Spleen (tissue), 11 donors: ENCODE results near the gene NTN1. TPM values are rescaled to one million over a fixed set of nuclear protein-coding genes. Genes with fewer than 3 reads are reported as not detected.
A peak's percentile ranks its signal among the peaks of the same experiment; 100 is the strongest.
"Not testable (repeated sequence)": the region's sequence is repeated elsewhere in the genome, so short reads cannot be mapped to it uniquely, and the experiment has no call there.

Experiments used
- DNase-seq: peaks from one replicate; pipeline ENCODE4 v3.0.0-alpha.2; 2020
- H3K27ac ChIP-seq, 8 donors: fragments of 200-600 bp; sonication (generic) in 7 of 8; 1 replicate in 4 of 8; 2 replicates in 4 of 8; pipeline versions ENCODE4 v1.5.0 to v1.8.0; 2016 to 2021; ENCODE audit warnings: inconsistent platforms in 4 of 8, mild to moderate bottlenecking in 4 of 8, moderate library complexity in 1 of 8
- H3K27me3 ChIP-seq, 7 donors: fragments of 200-600 bp; sonication (generic) in 6 of 7; replicated peaks in 1 of 7; 1 replicate in 4 of 7; 2 replicates in 3 of 7; pipeline versions ENCODE4 v1.5.0 to v1.8.0; 2016 to 2021; ENCODE audit warnings: inconsistent platforms in 3 of 7, mild to moderate bottlenecking in 1 of 7
- H3K36me3 ChIP-seq, 6 donors: fragments of 200-600 bp; sonication (generic) in 5 of 6; 1 replicate in 4 of 6; 2 replicates in 2 of 6; pipeline versions ENCODE4 v1.5.0 to v1.8.0; 2016 to 2021; ENCODE audit warnings: inconsistent platforms in 2 of 6
- H3K4me1 ChIP-seq, 6 donors: fragments of 200-600 bp; sonication (generic) in 5 of 6; 1 replicate in 3 of 6; 2 replicates in 3 of 6; pipeline versions ENCODE4 v1.5.0 to v1.8.0; 2016 to 2021; ENCODE audit warnings: inconsistent platforms in 3 of 6
- H3K4me3 ChIP-seq, 8 donors: fragments of 200-600 bp; sonication (generic) in 7 of 8; 1 replicate in 4 of 8; 2 replicates in 4 of 8; pipeline versions ENCODE4 v1.5.0 to v1.8.0; 2016 to 2021; ENCODE audit warnings: inconsistent platforms in 4 of 8, mild to moderate bottlenecking in 4 of 8, moderate library complexity in 2 of 8
- H3K9me3 ChIP-seq, 8 donors: fragments of 200-600 bp; sonication (generic) in 7 of 8; 1 replicate in 4 of 8; 2 replicates in 4 of 8; pipeline versions ENCODE4 v1.5.0 to v1.8.0; 2016 to 2021; ENCODE audit warnings: inconsistent platforms in 4 of 8
- POLR2A ChIP-seq, 3 donors: fragments of 450-650 bp; IDR thresholded peaks; one replicate each; pipeline ENCODE4 v1.5.1; 2017; ENCODE audit warnings: antibody characterized with exemption in 3 of 3, mild to moderate bottlenecking in 1 of 3
- POLR2AphosphoS5 ChIP-seq, 3 donors: sonication (generic); formaldehyde crosslinking; IDR thresholded peaks; one replicate each; pipeline ENCODE4 v1.5.1; 2017; ENCODE audit warnings: antibody characterized with exemption in 3 of 3
- WGBS, 5 donors: extraction: QIAGEN DNeasy Blood & Tissue Kit in 3 of 5; methylation state at CpG; one replicate each; pipeline versions ENCODE4 v1.1.5 to v1.1.7; 2013 to 2018; 5-methylcytosine and 5-hydroxymethylcytosine counted together
- intact Hi-C: fragments of 100-400 bp; cut with DNase I; formaldehyde crosslinking; loops from one replicate; pipeline ENCODE4 v1.15.0; 2023; ENCODE audit warnings: low total_unique reads
- polyA plus RNA-seq, 3 donors: library from polyadenylated mRNA; stranded (reverse); fragments of 200-250 nt; gene quantifications; one replicate each; pipeline ENCODE4 v1.2.1, GENCODE V29; 2013
- total RNA-seq, 7 donors: library from RNA; depleted of rRNA in 3 of 7; stranded (reverse); fragments of >200 nt in 3 of 7; fragmentation: NEBNext Ultra II Directional in 4 of 7; extraction: Animal tissue kit (Norgen Biotek cat#: 25700) in 4 of 7; gene quantifications; one replicate each; pipeline versions ENCODE4 v1.1.0 to v1.2.1, GENCODE V29; 2016 to 2021
- TF ChIP-seq, protein P1 (sequence below), 11 experiments: fragments of 200-600 bp in 7 of 11; fragments of 450-650 bp in 4 of 11; sonication (generic) in 4 of 11; IDR thresholded peaks in 8 of 11; conservative IDR thresholded peaks in 3 of 11; 1 replicate in 7 of 11; 2 replicates in 4 of 11; pipeline versions ENCODE4 v1.4.0 to v1.8.0; 2016 to 2021; ENCODE audit warnings: antibody characterized with exemption in 11 of 11, inconsistent platforms in 4 of 11, mild to moderate bottlenecking in 1 of 11
- donor health status: healthy with polysubstance abuse.
- donor health status: DM: no; HTN: no; CAD: no; lungs with moderate emphysema.
- donor health status: DM: no; HTN: no; CAD: no.
- donor health status: Bipolar disorder and iron deficiency.
- donor health status: healthy.
- donor health status: DM: no; HTN: no; CAD: no.
- donor health status: DM: yes; HTN: yes; CAD: no.

Gene NTN1
- total and polyA plus RNA-seq, 10 donors = 0.07 to 0.43 (median 0.23) TPM; not detected in 2

DNA sequence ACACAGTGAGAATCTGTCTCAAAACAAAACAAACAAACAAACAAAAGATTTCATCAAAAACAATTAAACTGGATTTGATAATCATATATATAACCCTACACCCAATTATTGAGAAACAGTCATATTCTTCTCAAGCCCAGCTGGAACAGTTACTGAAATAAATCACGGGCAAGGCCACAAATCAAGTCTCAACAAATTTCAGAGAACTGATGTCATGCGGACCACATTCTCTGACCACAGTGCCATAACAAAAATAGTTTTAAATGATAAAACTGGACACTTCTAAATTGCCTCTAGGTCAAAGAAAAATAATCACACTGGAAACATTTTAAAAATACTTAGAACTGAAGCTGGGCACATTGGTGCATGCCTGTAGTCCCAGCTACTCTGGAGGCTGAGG, 39.9 kb upstream of the NTN1 start:
- no peak for TF ChIP-seq POLR2A (IDR thresholded peaks at IDR 0.05)
- 88 to 91% (median 89%) methylated on average over 2 of the region's 2 CpGs for WGBS, 5 donors

DNA sequence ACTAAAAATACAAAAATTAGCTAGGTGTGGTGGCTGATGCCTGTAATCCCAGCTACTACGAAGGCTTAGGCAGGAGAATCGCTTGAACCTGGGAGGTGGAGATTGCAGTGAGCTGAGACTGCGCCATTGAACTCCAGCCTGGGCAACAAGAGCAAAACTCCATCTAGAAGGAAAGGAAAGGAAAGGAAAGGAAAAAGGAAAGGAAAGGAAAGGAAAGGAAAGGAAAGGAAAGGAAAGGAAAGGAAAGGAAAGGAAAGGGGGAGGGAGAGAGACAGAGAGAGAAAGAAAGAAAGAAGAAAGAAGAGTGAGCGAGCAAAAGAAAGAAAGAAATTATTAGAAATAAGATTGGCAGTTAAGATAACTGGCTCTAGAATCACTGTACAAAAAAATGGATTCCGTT, 37.1 kb upstream of the NTN1 start:
- DNase-seq, H3K4me3 ChIP-seq, H3K27ac ChIP-seq, intact Hi-C loops, H3K36me3 ChIP-seq, H3K27me3 ChIP-seq: not testable (repeated sequence)
- peaks cover 0 to 10% (median 4%) of the 10 kb centered on the region in 8 donors for H3K9me3 ChIP-seq
- WGBS, 5 donors = 93 to 95% (median 94%) methylated on average over 5 of the region's 5 CpGs
- peaks cover 0 to 20% (median 9%) of the 10 kb centered on the region in 6 donors for H3K4me1 ChIP-seq

More for the DNA sequence above, 39.9 kb upstream of the NTN1 start:
- Histone ChIP-seq H3K27me3 (no peaks in the 10 kb centered on the region), H3K4me3 (no peak overlapping the region), H3K4me1 (peaks cover 0 to 19% (median 9%) of the 10 kb centered on the region in 6 donors), H3K36me3 (no peaks in the 10 kb centered on the region), H3K27ac (no peak overlapping the region), H3K9me3 (peaks cover 0 to 8% (median 3%) of the 10 kb centered on the region in 8 donors)
- DNase-seq = no peak
- intact Hi-C loops = no loop called here

- H3K36me3 ChIP-seq = no peaks in the 10 kb centered on the region
- TF ChIP-seq POLR2A (IDR thresholded peaks at IDR 0.05) = no peak
- TF ChIP-seq, protein P1, sequence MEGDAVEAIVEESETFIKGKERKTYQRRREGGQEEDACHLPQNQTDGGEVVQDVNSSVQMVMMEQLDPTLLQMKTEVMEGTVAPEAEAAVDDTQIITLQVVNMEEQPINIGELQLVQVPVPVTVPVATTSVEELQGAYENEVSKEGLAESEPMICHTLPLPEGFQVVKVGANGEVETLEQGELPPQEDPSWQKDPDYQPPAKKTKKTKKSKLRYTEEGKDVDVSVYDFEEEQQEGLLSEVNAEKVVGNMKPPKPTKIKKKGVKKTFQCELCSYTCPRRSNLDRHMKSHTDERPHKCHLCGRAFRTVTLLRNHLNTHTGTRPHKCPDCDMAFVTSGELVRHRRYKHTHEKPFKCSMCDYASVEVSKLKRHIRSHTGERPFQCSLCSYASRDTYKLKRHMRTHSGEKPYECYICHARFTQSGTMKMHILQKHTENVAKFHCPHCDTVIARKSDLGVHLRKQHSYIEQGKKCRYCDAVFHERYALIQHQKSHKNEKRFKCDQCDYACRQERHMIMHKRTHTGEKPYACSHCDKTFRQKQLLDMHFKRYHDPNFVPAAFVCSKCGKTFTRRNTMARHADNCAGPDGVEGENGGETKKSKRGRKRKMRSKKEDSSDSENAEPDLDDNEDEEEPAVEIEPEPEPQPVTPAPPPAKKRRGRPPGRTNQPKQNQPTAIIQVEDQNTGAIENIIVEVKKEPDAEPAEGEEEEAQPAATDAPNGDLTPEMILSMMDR (IDR thresholded peaks at IDR 0.05 in 8 of 11, conservative IDR thresholded peaks at IDR 0.05 in 3 of 11) = no peak
- TF ChIP-seq POLR2AphosphoS5 (IDR thresholded peaks at IDR 0.05) = peak in 1 of 3 donors; percentile 53
- WGBS, 5 donors = 62 to 69% (median 64%) methylated on average over 4 of the region's 4 CpGs
- no peaks in the 10 kb centered on the region for H3K27me3 ChIP-seq
- H3K9me3 ChIP-seq = peaks cover 0 to 10% (median 4%) of the 10 kb centered on the region in 8 donors
- DNase-seq = no peak
- intact Hi-C loops = no loop called here
- no peak overlapping the region for H3K4me3 ChIP-seq
- peaks cover 0 to 20% (median 9%) of the 10 kb centered on the region in 6 donors for H3K4me1 ChIP-seq
- peak overlapping the region in 5 of 8 donors; percentile 15 to 58 (median 57) for H3K27ac ChIP-seq
Measured at GRCh38 chr17:8985054-8985701, 36.1 kb upstream of the NTN1 start.

- H3K9me3 ChIP-seq = peaks cover 0 to 10% (median 4%) of the 10 kb centered on the region in 8 donors
- no peak overlapping the region for H3K4me3 ChIP-seq
- no peak for DNase-seq
- 67 to 77% (median 76%) methylated on average over 2 of the region's 2 CpGs for WGBS, 5 donors
- H3K27me3 ChIP-seq = peaks cover 0 to 8% (median 0%) of the 10 kb centered on the region in 7 donors
- H3K36me3 ChIP-seq = no peaks in the 10 kb centered on the region
- H3K4me1 ChIP-seq = peaks cover 0 to 21% (median 9%) of the 10 kb centered on the region in 6 donors
- H3K27ac ChIP-seq = peak overlapping the region in 1 of 8 donors; percentile 57
- TF ChIP-seq, protein P1 (IDR thresholded peaks at IDR 0.05 in 8 of 11, conservative IDR thresholded peaks at IDR 0.05 in 3 of 11) = peak in 1 of 11 experiments; percentile 9
- no peak for TF ChIP-seq POLR2AphosphoS5 (IDR thresholded peaks at IDR 0.05)
- intact Hi-C loops = no loop called here
Measured at GRCh38 chr17:8986295-8986694, 35.0 kb upstream of the NTN1 start.

DNA sequence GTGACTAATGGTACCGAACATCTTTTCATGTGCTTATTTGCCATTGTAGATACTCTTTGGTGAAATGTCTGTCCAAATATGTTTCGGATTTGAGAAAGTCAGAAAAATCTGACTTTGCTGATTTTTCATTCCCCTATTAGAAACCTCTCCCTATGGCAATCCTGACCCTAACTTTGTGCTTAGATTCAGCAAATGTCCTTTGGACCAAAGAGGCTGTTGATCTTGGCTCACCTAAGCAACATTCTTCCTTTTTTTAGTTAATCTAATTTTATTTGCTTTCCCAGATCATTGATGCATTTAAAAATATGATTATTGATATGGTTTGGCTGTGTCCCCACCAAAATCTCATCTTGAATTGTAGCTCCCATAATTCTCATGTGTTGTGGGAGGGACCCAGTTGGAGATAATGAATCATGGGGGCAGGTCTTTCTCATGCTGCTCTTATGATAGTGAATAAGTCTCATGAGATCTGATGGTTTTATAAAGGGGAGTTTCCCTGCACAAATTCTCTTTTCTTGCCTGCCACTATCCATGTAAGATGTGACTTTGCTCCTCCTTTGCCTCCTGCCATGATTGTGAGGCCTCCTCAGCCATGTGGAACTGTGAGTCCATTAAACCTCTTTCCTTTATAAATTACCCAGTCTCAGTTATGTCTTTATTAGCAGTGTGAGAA, 32.9 kb upstream of the NTN1 start:
- H3K27ac ChIP-seq, H3K36me3 ChIP-seq, intact Hi-C loops, H3K4me3 ChIP-seq, DNase-seq: not testable (repeated sequence)
- Histone ChIP-seq H3K27me3 (peaks cover 0 to 19% (median 0%) of the 10 kb centered on the region in 7 donors), H3K9me3 (peaks cover 0 to 10% (median 4%) of the 10 kb centered on the region in 8 donors), H3K4me1 (peaks cover 0 to 31% (median 9%) of the 10 kb centered on the region in 6 donors)
- 79 to 98% (median 94%) methylated on average over 2 of the region's 2 CpGs for WGBS, 5 donors
